Keratinocyte (primary cell): ENCODE results near the gene LPAR1. TPM values are rescaled to one million over a fixed set of nuclear protein-coding genes. Genes with fewer than 3 reads are reported as not detected.

Source experiments
- DNase-seq: peaks from one replicate; pipeline ENCODE4 v3.0.0-alpha.2; 2011; ENCODE audit warnings: low read depth, missing footprints, low spot score
- FAIRE-seq: peaks from 2 replicates; lab custom pipeline; 2011; peaks lifted over from hg19 to GRCh38; lab: Jason Lieb, UNC
- H2AFZ ChIP-seq: 2 replicates; pipeline ENCODE4 v1.6.0; 2012; ENCODE audit warnings: low read length, control low read depth, inconsistent platforms; ENCODE audit not compliant: control insufficient read depth
- H3K27ac ChIP-seq: 2 replicates; pipeline ENCODE4 v1.5.1; 2011; ENCODE audit warnings: low read length; ENCODE audit not compliant: control insufficient read depth, insufficient read depth
- H3K27me3 ChIP-seq: 3 replicates; pipeline ENCODE4 v1.6.0; 2011; ENCODE audit warnings: low read length; ENCODE audit not compliant: control insufficient read depth, insufficient read depth; ENCODE audit errors: extremely low read depth
- H3K36me3 ChIP-seq, 2 experiments: 2 replicates in 1 of 2; 3 replicates in 1 of 2; pipeline ENCODE4 v1.5.1; 2011; ENCODE audit warnings: low read length in 2 of 2, mild to moderate bottlenecking in 1 of 2; ENCODE audit not compliant: control insufficient read depth in 2 of 2, insufficient read depth in 2 of 2; ENCODE audit errors: extremely low read depth in 1 of 2
- H3K4me1 ChIP-seq: 3 replicates; pipeline ENCODE4 v1.5.1; 2011; ENCODE audit warnings: low read length; ENCODE audit not compliant: control insufficient read depth, insufficient read depth; ENCODE audit errors: extremely low read depth
- H3K4me2 ChIP-seq: 3 replicates; pipeline ENCODE4 v1.6.0; 2011; ENCODE audit warnings: low read depth, low read length; ENCODE audit not compliant: control insufficient read depth, insufficient read depth; ENCODE audit errors: extremely low read depth
- H3K4me3 ChIP-seq, 3 experiments: fragments of 200-600 bp in 1 of 3; sonication (generic) in 1 of 3; 2 replicates in 2 of 3; 3 replicates in 1 of 3; pipeline ENCODE4 v1.5.1; 2011 to 2016; ENCODE audit warnings: low read length in 3 of 3, mild to moderate bottlenecking in 3 of 3, control low read depth in 2 of 3, inconsistent platforms in 1 of 3, low read depth in 1 of 3, mixed read lengths in 1 of 3, mixed run types in 1 of 3, moderate library complexity in 1 of 3; ENCODE audit not compliant: control insufficient read depth in 2 of 3, insufficient read depth in 2 of 3; ENCODE audit errors: extremely low read depth in 1 of 3
- H3K79me2 ChIP-seq: 2 replicates; pipeline ENCODE4 v1.6.0; 2012; ENCODE audit warnings: low read length; ENCODE audit not compliant: control insufficient read depth, insufficient read depth
- H3K9ac ChIP-seq: 3 replicates; pipeline ENCODE4 v1.6.0; 2011; ENCODE audit warnings: low read length; ENCODE audit not compliant: control insufficient read depth, insufficient read depth; ENCODE audit errors: extremely low read depth
- H3K9me1 ChIP-seq: 3 replicates; pipeline ENCODE4 v1.6.0; 2011; ENCODE audit warnings: low read length; ENCODE audit not compliant: control insufficient read depth, insufficient read depth; ENCODE audit errors: extremely low read depth
- H3K9me3 ChIP-seq: 2 replicates; pipeline ENCODE4 v1.5.1; 2012; ENCODE audit warnings: low read depth, low read length; ENCODE audit not compliant: control insufficient read depth
- H4K20me1 ChIP-seq: 3 replicates; pipeline ENCODE4 v1.6.0; 2011; ENCODE audit warnings: low read length; ENCODE audit not compliant: control insufficient read depth, insufficient read depth; ENCODE audit errors: extremely low read depth
- EZH2 ChIP-seq: IDR thresholded peaks from one replicate; pipeline ENCODE4 v1.6.1; 2012; ENCODE audit warnings: inconsistent platforms, mild to moderate bottlenecking, low read length, moderate library complexity
- dilution Hi-C: fragments of 300-500 bp; cut with MboI; formaldehyde crosslinking; loops from one replicate; pipeline ENCODE4 v1.7.0; 2020; ENCODE audit warnings: low sequenced_read_pairs; ENCODE audit not compliant: extremely low pct_ligation_motif_present
- polyA plus RNA-seq, 5 experiments: library from polyadenylated mRNA; depleted of rRNA in 3 of 5; stranded (reverse) in 3 of 5; stranded (forward) in 1 of 5; unstranded in 1 of 5; fragments of >200 nt; gene quantifications; 1 replicate in 1 of 5; 2 replicates in 3 of 5; 3 replicates in 1 of 5; pipeline versions ENCODE4 v1.2.1 to v1.2.3, GENCODE V29; 2011 to 2012; ENCODE audit warnings: missing spikeins in 2 of 5, low read depth in 1 of 5, low replicate concordance in 1 of 5
- TF ChIP-seq, protein P1 (sequence below), 3 experiments: IDR thresholded peaks in 1 of 3; conservative IDR thresholded peaks in 1 of 3; optimal IDR thresholded peaks in 1 of 3; 2 replicates in 2 of 3; 3 replicates in 1 of 3; pipeline versions ENCODE3 to v1.5.1; 2011; ENCODE audit warnings: low read length in 3 of 3, mild to moderate bottlenecking in 3 of 3, moderate library complexity in 2 of 3, control low read depth in 1 of 3, inconsistent platforms in 1 of 3; ENCODE audit not compliant: insufficient read depth in 2 of 3; ENCODE audit errors: extremely low read depth in 1 of 3

Gene LPAR1
- polyA plus RNA-seq, 1 donor (not counting 4 experiments of a cell fraction or from before 2014, with no cell fraction given), result 43.2 TPM

DNA sequence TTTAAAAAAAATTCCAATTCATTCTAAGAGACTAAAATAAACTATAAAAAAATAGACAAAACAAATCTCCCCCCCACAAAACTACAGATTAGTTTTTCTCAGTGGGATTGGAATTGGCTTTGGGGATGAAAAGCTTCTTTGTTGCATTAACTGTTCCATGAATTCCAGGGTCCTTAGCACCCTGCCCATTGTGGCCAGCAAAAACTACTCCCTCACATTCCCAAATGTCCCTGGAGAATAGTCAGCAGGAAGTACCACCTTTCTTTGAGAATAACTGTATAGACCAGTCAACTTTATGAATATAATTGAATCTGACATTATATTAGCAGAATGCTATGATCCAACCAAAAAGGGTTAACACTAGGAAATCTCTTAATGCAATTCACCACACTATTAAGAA is 147.9 kb downstream of the LPAR1 start:
- FAIRE-seq (no peak), DNase-seq (no peak)
- no peaks in the 10 kb centered on the region for H3K9me1 ChIP-seq
- peaks cover 4% of the 10 kb centered on the region for H3K79me2 ChIP-seq
- no peaks in the 10 kb centered on the region for H3K9me3 ChIP-seq
- H3K27ac ChIP-seq, result no peak overlapping the region
- no peak overlapping the region for H3K4me2 ChIP-seq
- no peaks in the 10 kb centered on the region for H3K4me1 ChIP-seq
- H2AFZ ChIP-seq, result no peak overlapping the region
- TF ChIP-seq, protein P1, sequence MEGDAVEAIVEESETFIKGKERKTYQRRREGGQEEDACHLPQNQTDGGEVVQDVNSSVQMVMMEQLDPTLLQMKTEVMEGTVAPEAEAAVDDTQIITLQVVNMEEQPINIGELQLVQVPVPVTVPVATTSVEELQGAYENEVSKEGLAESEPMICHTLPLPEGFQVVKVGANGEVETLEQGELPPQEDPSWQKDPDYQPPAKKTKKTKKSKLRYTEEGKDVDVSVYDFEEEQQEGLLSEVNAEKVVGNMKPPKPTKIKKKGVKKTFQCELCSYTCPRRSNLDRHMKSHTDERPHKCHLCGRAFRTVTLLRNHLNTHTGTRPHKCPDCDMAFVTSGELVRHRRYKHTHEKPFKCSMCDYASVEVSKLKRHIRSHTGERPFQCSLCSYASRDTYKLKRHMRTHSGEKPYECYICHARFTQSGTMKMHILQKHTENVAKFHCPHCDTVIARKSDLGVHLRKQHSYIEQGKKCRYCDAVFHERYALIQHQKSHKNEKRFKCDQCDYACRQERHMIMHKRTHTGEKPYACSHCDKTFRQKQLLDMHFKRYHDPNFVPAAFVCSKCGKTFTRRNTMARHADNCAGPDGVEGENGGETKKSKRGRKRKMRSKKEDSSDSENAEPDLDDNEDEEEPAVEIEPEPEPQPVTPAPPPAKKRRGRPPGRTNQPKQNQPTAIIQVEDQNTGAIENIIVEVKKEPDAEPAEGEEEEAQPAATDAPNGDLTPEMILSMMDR (optimal IDR thresholded peaks at IDR 0.05 in 1 of 3, IDR thresholded peaks at IDR 0.05 in 1 of 3, conservative IDR thresholded peaks at IDR 0.05 in 1 of 3; ENCODE audit: extremely low read depth in 1 of 3, insufficient read depth in 2 of 3, low read length in 3 of 3), result no peak
- no peak for TF ChIP-seq EZH2
- dilution Hi-C loops, result loop anchor here (25.0 kb wide), 1 partner anchor 103 kb away; no protein-coding TSS in a partner anchor
- no peak overlapping the region for H3K9ac ChIP-seq
- no peaks in the 10 kb centered on the region for H4K20me1 ChIP-seq
- H3K27me3 ChIP-seq, result no peaks in the 10 kb centered on the region
- H3K36me3 ChIP-seq, result no peaks in the 10 kb centered on the region
- no peak overlapping the region for H3K4me3 ChIP-seq

DNA sequence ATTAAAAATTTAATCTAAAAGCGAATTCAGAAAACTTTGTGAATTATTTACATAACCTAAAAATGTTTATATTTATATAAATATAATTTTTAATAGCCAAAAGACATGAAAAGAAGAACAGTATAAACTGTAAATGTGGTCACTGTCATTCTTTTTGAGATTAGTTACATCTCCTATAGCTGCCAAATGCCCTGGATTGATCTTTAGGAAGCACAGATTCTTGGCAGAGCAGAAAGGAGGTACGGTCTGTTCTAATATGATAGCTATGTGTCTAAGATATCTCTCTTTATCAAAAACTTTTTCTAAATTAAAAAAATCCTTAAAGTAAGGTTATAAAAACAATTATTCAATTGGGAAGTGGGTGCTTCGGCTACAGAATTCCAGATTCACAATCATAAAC is 151.0 kb downstream of the LPAR1 start:
- Histone ChIP-seq H3K27me3 (no peaks in the 10 kb centered on the region), H2AFZ (no peak overlapping the region), H4K20me1 (no peaks in the 10 kb centered on the region), H3K36me3 (no peaks in the 10 kb centered on the region), H3K4me3 (no peak overlapping the region), H3K9me1 (no peaks in the 10 kb centered on the region), H3K9me3 (no peaks in the 10 kb centered on the region), H3K9ac (no peak overlapping the region), H3K4me1 (no peaks in the 10 kb centered on the region), H3K79me2 (peaks cover 4% of the 10 kb centered on the region), H3K27ac (no peak overlapping the region), H3K4me2 (no peak overlapping the region)
- FAIRE-seq, result no peak
- TF ChIP-seq EZH2, result no peak
- TF ChIP-seq, protein P1 (optimal IDR thresholded peaks at IDR 0.05 in 1 of 3, IDR thresholded peaks at IDR 0.05 in 1 of 3, conservative IDR thresholded peaks at IDR 0.05 in 1 of 3; ENCODE audit: extremely low read depth in 1 of 3, insufficient read depth in 2 of 3, low read length in 3 of 3), result no peak
- DNase-seq, result no peak
- dilution Hi-C loops, result loop anchor here (25.0 kb wide), 1 partner anchor 100 kb away; no protein-coding TSS in a partner anchor
